ENCODE results near the gene GPSM3. TPM values are rescaled to one million over a fixed set of nuclear protein-coding genes. Genes with fewer than 3 reads are reported as not detected.
A peak's percentile ranks its signal among the peaks of the same experiment; 100 is the strongest.

The GPSM3 gene
- total and polyA plus RNA-seq, 8 donors: 3.1 to 41.0 (median 23.9) TPM; not detected in 3

GRCh38 chr6:32149092-32149755, 43.2 kb downstream of the GPSM3 start:
- 52 to 65% (median 57%) methylated on average over 38 to 47 of the region's 47 CpGs for WGBS, 5 donors
- peak in 1 of 2 donors; percentile 17 for DNase-seq
- peaks cover 0 to 34% (median 0%) of the 10 kb centered on the region in 3 donors for H3K27me3 ChIP-seq
- H3K9me3 ChIP-seq: no peaks in the 10 kb centered on the region
- H3K27ac ChIP-seq: no peak overlapping the region
- intact Hi-C loops (cut with DNase I; ENCODE audit: low total_unique reads): no loop called here
- TF ChIP-seq EP300 (IDR thresholded peaks at IDR 0.05) (no peak), POLR2A (IDR thresholded peaks at IDR 0.05) (no peak), POLR2AphosphoS5 (IDR thresholded peaks at IDR 0.05) (no peak), CTCF (IDR thresholded peaks at IDR 0.05) (no peak)
- H3K36me3 ChIP-seq: peaks cover 0 to 13% (median 5%) of the 10 kb centered on the region in 4 donors
- peaks cover 22 to 57% (median 45%) of the 10 kb centered on the region in 4 donors for H3K4me1 ChIP-seq
- H3K4me3 ChIP-seq: peak overlapping the region; percentile 32 to 44 (median 40)

GRCh38 chr6:32148289-32149091, 44.0 kb downstream of the GPSM3 start:
- H3K4me1 ChIP-seq: peaks cover 21 to 51% (median 41%) of the 10 kb centered on the region in 4 donors
- H3K27me3 ChIP-seq: peaks cover 0 to 34% (median 0%) of the 10 kb centered on the region in 3 donors
- intact Hi-C loops (cut with DNase I; ENCODE audit: low total_unique reads): no loop called here
- TF ChIP-seq POLR2A (IDR thresholded peaks at IDR 0.05) (no peak), CTCF (IDR thresholded peaks at IDR 0.05) (peak in 2 of 7 experiments; percentile 20), EP300 (IDR thresholded peaks at IDR 0.05) (no peak), POLR2AphosphoS5 (IDR thresholded peaks at IDR 0.05) (peak in 1 of 3 donors; percentile 44)
- H3K9me3 ChIP-seq: no peaks in the 10 kb centered on the region
- H3K4me3 ChIP-seq: peak overlapping the region; percentile 32 to 44 (median 40)
- peak overlapping the region in 3 of 5 donors; percentile 46 to 55 (median 54) for H3K27ac ChIP-seq
- DNase-seq: peak; percentile 86 to 91
- peaks cover 0 to 13% (median 5%) of the 10 kb centered on the region in 4 donors for H3K36me3 ChIP-seq
- 20 to 47% (median 23%) methylated on average over 39 of the region's 39 CpGs for WGBS, 5 donors

DNA sequence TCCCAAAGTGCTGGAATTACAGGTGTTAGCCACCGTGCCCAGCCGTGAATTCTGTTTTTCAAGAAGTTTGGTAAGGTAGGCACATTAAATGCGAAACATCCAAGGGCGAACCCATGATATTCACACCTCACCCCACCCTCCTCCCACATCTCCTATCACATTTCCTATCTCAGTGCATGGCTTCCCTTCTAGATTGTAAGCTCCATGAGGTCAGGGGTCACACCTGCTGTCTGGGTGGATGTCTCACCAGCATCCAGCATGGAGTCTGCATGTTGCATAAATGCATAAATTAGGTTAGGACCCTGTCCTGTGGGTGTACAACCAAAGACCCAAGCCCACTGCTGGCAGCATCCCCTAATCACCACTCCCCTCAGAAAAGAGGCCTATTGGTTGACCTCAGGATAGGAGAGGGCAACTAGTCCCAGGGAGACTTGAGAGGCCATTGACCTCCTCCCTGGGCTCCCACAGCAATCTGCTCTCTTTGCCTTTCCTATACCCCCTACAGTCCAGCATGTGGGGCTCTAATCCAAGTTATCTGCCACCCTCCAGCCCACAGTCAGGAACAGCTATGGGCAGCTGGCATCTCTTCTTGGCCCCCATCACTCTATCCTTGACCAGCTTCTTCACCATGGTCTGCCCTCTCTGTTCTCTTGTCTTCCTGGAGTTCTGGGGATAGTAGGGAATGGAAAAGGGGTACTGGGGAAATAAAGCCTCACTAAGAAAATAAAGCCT, 44.9 kb downstream of the GPSM3 start:
- no peaks in the 10 kb centered on the region for H3K9me3 ChIP-seq
- 83 to 96% (median 92%) methylated on average over 4 of the region's 4 CpGs for WGBS, 5 donors
- peaks cover 0 to 13% (median 5%) of the 10 kb centered on the region in 4 donors for H3K36me3 ChIP-seq
- DNase-seq: no peak
- no peak overlapping the region for H3K27ac ChIP-seq
- intact Hi-C loops (cut with DNase I; ENCODE audit: low total_unique reads): no loop called here
- TF ChIP-seq POLR2A (IDR thresholded peaks at IDR 0.05): no peak
- TF ChIP-seq EP300 (IDR thresholded peaks at IDR 0.05): no peak
- TF ChIP-seq POLR2AphosphoS5 (IDR thresholded peaks at IDR 0.05): no peak
- no peak for TF ChIP-seq CTCF (IDR thresholded peaks at IDR 0.05)
- peak overlapping the region in 3 of 4 donors; percentile 32 to 44 (median 37) for H3K4me3 ChIP-seq
- H3K27me3 ChIP-seq: peaks cover 0 to 34% (median 0%) of the 10 kb centered on the region in 3 donors
- peaks cover 12 to 42% (median 32%) of the 10 kb centered on the region in 4 donors for H3K4me1 ChIP-seq

DNA sequence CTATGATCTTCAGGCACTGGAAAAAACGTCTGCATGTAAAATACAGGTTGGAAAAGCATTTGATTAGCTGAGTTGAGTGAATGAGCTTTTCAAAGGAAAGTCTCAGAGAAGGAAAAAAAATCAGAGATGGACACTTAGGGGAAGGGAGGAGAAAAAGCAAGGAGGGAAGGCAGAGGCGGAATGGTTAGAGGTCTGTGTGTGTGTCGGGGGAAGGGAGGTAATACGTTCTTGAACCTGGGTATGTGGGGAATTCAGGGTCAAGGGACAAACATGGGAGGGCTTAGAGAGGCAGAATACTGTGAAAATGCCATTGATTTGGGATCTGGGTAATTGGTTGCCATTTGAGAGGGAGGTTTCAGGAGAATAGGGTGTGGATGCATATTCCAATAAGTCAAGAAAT, 45.8 kb downstream of the GPSM3 start:
- Histone ChIP-seq H3K27ac (peak overlapping the region in 1 of 5 donors; percentile 1), H3K36me3 (peaks cover 0 to 13% (median 5%) of the 10 kb centered on the region in 4 donors), H3K9me3 (no peaks in the 10 kb centered on the region), H3K4me3 (no peak overlapping the region), H3K27me3 (peaks cover 0 to 30% (median 0%) of the 10 kb centered on the region in 3 donors), H3K4me1 (peaks cover 5 to 35% (median 25%) of the 10 kb centered on the region in 4 donors)
- intact Hi-C loops (cut with DNase I; ENCODE audit: low total_unique reads): no loop called here
- TF ChIP-seq EP300 (IDR thresholded peaks at IDR 0.05): no peak
- no peak for TF ChIP-seq POLR2A (IDR thresholded peaks at IDR 0.05)
- no peak for TF ChIP-seq CTCF (IDR thresholded peaks at IDR 0.05)
- no peak for TF ChIP-seq POLR2AphosphoS5 (IDR thresholded peaks at IDR 0.05)
- DNase-seq: no peak
- WGBS, 5 donors: 43 to 51% (median 46%) methylated on average over 4 of the region's 4 CpGs
